C4-2B (cell line): Measurements from ENCODE around the gene ACOT11.

Experiments used
- ZFX ChIP-seq: fragments of 450-650 bp; IDR thresholded peaks from 2 replicates; pipeline ENCODE4 v1.6.1; 2017
- TF ChIP-seq, protein P1 (sequence below): fragments of 450-650 bp; conservative IDR thresholded peaks from 2 replicates; pipeline ENCODE4 v1.5.1; 2017; ENCODE audit warnings: mild to moderate bottlenecking

DNA sequence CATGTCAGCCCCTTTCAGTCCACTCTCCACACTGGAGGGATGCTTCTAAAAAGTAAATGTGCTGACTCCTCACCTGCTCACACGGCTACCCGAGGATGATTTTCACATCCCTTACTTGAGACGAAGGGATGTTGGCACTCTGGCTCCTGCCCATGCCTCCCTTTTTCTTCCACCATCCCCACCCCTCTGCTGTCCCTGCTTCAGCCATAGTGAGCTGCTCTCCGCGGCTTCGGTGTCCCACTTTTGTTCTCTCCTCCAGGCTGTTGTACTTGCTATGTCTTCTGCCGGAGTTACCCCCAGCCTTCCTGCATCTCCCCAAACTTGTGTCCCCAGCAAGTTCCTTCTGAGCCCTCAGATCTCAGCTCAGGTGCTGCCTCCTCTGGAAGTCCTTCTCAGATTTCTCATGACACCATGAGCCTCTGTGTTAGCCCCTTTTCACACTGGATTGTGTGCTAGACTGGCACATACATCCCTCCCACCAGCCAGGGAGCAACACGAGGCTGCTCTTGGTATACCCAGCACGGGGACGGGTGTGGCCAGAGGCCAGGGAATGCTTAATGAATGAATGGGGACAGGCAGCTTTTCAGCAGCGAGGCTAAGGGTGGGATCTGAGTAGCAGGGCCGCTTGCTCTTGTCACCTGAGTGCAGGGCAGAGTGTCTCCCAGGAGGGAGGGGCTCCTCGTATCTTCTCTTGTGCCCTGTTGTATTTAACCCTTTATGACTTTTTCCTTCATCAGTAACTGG is 1.3 kb downstream of the ACOT11 start:
- TF ChIP-seq, protein P1, sequence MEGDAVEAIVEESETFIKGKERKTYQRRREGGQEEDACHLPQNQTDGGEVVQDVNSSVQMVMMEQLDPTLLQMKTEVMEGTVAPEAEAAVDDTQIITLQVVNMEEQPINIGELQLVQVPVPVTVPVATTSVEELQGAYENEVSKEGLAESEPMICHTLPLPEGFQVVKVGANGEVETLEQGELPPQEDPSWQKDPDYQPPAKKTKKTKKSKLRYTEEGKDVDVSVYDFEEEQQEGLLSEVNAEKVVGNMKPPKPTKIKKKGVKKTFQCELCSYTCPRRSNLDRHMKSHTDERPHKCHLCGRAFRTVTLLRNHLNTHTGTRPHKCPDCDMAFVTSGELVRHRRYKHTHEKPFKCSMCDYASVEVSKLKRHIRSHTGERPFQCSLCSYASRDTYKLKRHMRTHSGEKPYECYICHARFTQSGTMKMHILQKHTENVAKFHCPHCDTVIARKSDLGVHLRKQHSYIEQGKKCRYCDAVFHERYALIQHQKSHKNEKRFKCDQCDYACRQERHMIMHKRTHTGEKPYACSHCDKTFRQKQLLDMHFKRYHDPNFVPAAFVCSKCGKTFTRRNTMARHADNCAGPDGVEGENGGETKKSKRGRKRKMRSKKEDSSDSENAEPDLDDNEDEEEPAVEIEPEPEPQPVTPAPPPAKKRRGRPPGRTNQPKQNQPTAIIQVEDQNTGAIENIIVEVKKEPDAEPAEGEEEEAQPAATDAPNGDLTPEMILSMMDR, result no peak
- TF ChIP-seq ZFX, result no peak
